DND-41 (cell line): ENCODE data around the gene NCCRP1.

Source experiments
- CTCF ChIP-seq: IDR thresholded peaks from 2 replicates; pipeline ENCODE4 v1.5.1; 2012; ENCODE audit warnings: borderline replicate concordance, low read length, moderate library complexity, mild to moderate bottlenecking; ENCODE audit not compliant: poor library complexity, severe bottlenecking; ENCODE audit errors: extremely low read depth
- EZH2 ChIP-seq: IDR thresholded peaks from 3 replicates; pipeline ENCODE4 v1.6.1; 2012; ENCODE audit warnings: borderline replicate concordance, low read depth, mild to moderate bottlenecking, moderate library complexity, low read length, inconsistent platforms; ENCODE audit not compliant: severe bottlenecking

GRCh38 chr19:39248806-39249205 is 52.0 kb downstream of the NCCRP1 start, which contains the start of gene IFNL4:
- TF ChIP-seq CTCF (no peak), EZH2 (no peak)
